Left lung (tissue), 10 donors: ENCODE results near the gene C4orf33. TPM values are rescaled to one million over a fixed set of nuclear protein-coding genes. Genes with fewer than 3 reads are reported as not detected.

Source experiments
- ATAC-seq: fragments of 200-7000 bp; cut with Tn5 transposase; one replicate; pipeline ENCODE4 v1.9.1; 2020; ENCODE audit warnings: moderate library complexity
- DNase-seq, 4 donors: peaks; one replicate each; pipeline ENCODE4 v3.0.0-alpha.2; 2013 to 2020
- H3K27ac ChIP-seq, 2 donors: fragments of 200-600 bp; sonication (generic) in 1 of 2; one replicate each; pipeline versions ENCODE4 v1.5.0 to v1.8.0; 2020 to 2021
- H3K27me3 ChIP-seq, 2 donors: fragments of 200-600 bp; sonication (generic) in 1 of 2; one replicate each; pipeline versions ENCODE4 v1.5.0 to v1.8.0; 2020 to 2021
- H3K36me3 ChIP-seq, 2 donors: fragments of 200-600 bp; sonication (generic) in 1 of 2; one replicate each; pipeline versions ENCODE4 v1.5.0 to v1.8.0; 2020 to 2021
- H3K4me1 ChIP-seq, 2 donors: fragments of 200-600 bp; one replicate each; pipeline ENCODE4 v1.8.0; 2021
- H3K4me3 ChIP-seq, 2 donors: fragments of 200-600 bp; sonication (generic) in 1 of 2; one replicate each; pipeline versions ENCODE4 v1.5.0 to v1.8.0; 2020 to 2021; ENCODE audit warnings: mild to moderate bottlenecking in 1 of 2
- H3K9me3 ChIP-seq, 2 donors: fragments of 200-600 bp; sonication (generic) in 1 of 2; one replicate each; pipeline versions ENCODE4 v1.5.0 to v1.8.0; 2020 to 2021
- CTCF ChIP-seq, 2 donors: fragments of 200-600 bp; sonication (generic) in 1 of 2; IDR thresholded peaks; one replicate each; pipeline versions ENCODE4 v1.5.0 to v1.8.0; 2021; ENCODE audit warnings: antibody characterized with exemption in 2 of 2
- intact Hi-C, 2 donors: fragments of 100-400 bp; cut with DNase I; formaldehyde crosslinking; loops; one replicate each; pipeline versions ENCODE4 v1.11.2 to v1.14.2; 2022
- polyA plus RNA-seq, 6 donors: library from polyadenylated mRNA; unstranded; fragments of 120-200 nt; gene quantifications; one replicate each; pipeline ENCODE4 v1.2.1, GENCODE V29; 2013; ENCODE audit not compliant: insufficient read length in 6 of 6
- total RNA-seq, 2 donors: library from RNA; stranded (reverse); fragmentation: NEBNext Ultra II Directional; extraction: Animal tissue kit (Norgen Biotek cat#: 25700); gene quantifications; one replicate each; pipeline ENCODE4 v1.2.1, GENCODE V29; 2021
- donor health status: DM: no; HTN: yes; CAD: no.
- donor health status: DM: no; HTN: no; CAD: no.

The C4orf33 gene
- total and polyA plus RNA-seq, 8 donors, result 11.0 to 21.1 (median 18.1) TPM

GRCh38 chr4:129109965-129110824, 14.2 kb downstream of the C4orf33 start:
- DNase-seq (no peak), ATAC-seq (no peak)
- Histone ChIP-seq H3K9me3 (no peaks in the 10 kb centered on the region), H3K27me3 (no peaks in the 10 kb centered on the region), H3K4me1 (no peaks in the 10 kb centered on the region), H3K4me3 (no peak overlapping the region), H3K27ac (no peak overlapping the region), H3K36me3 (peaks cover 0 to 25% of the 10 kb centered on the region in 2 donors)
- intact Hi-C loops, result no loop called here
- TF ChIP-seq CTCF (IDR thresholded peaks at IDR 0.05), result no peak

- no peak for ATAC-seq
- H3K9me3 ChIP-seq, result no peaks in the 10 kb centered on the region
- H3K27me3 ChIP-seq, result no peaks in the 10 kb centered on the region
- no peak overlapping the region for H3K27ac ChIP-seq
- DNase-seq, result no peak
- no peaks in the 10 kb centered on the region for H3K4me1 ChIP-seq
- H3K4me3 ChIP-seq, result no peak overlapping the region
- peaks cover 0 to 25% of the 10 kb centered on the region in 2 donors for H3K36me3 ChIP-seq
- TF ChIP-seq CTCF (IDR thresholded peaks at IDR 0.05), result no peak
- intact Hi-C loops, result no loop called here
Observed at GRCh38 chr4:129110931-129111330, 15.0 kb downstream of the C4orf33 start.

- Histone ChIP-seq H3K27ac (no peak overlapping the region), H3K9me3 (no peaks in the 10 kb centered on the region), H3K36me3 (peaks cover 0 to 25% of the 10 kb centered on the region in 2 donors), H3K27me3 (no peaks in the 10 kb centered on the region), H3K4me3 (no peak overlapping the region), H3K4me1 (no peaks in the 10 kb centered on the region)
- intact Hi-C loops, result no loop called here
- ATAC-seq (no peak), DNase-seq (no peak)
- no peak for TF ChIP-seq CTCF (IDR thresholded peaks at IDR 0.05)
Observed at GRCh38 chr4:129111919-129112318, 16.0 kb downstream of the C4orf33 start.

GRCh38 chr4:129113434-129113833, 17.5 kb downstream of the C4orf33 start:
- Histone ChIP-seq H3K4me3 (no peak overlapping the region), H3K4me1 (no peaks in the 10 kb centered on the region), H3K36me3 (peaks cover 0 to 25% of the 10 kb centered on the region in 2 donors), H3K27ac (no peak overlapping the region), H3K9me3 (no peaks in the 10 kb centered on the region), H3K27me3 (no peaks in the 10 kb centered on the region)
- TF ChIP-seq CTCF (IDR thresholded peaks at IDR 0.05), result no peak
- intact Hi-C loops, result no loop called here
- no peak for ATAC-seq
- DNase-seq, result no peak

GRCh38 chr4:129113919-129114318, 18.0 kb downstream of the C4orf33 start:
- DNase-seq, result no peak
- Histone ChIP-seq H3K9me3 (no peaks in the 10 kb centered on the region), H3K27ac (no peak overlapping the region), H3K36me3 (peaks cover 0 to 21% of the 10 kb centered on the region in 2 donors), H3K27me3 (no peaks in the 10 kb centered on the region), H3K4me1 (no peaks in the 10 kb centered on the region), H3K4me3 (no peak overlapping the region)
- no peak for TF ChIP-seq CTCF (IDR thresholded peaks at IDR 0.05)
- ATAC-seq, result no peak
- intact Hi-C loops, result no loop called here
